HFFc6 (cell line): ENCODE data around the gene E4F1. TPM values are rescaled to one million over a fixed set of nuclear protein-coding genes. Genes with fewer than 3 reads are reported as not detected.
"Not testable (repeated sequence)": the region's sequence is repeated elsewhere in the genome, so short reads cannot be mapped to it uniquely, and the experiment has no call there.

Source experiments
- DNase-seq: peaks from one replicate; pipeline ENCODE4 v3.0.0-alpha.2; 2018
- H3K27ac Mint-ChIP-seq: 2 replicates; pipeline ENCODE4 v1.8.0; 2020; ENCODE audit warnings: mild to moderate bottlenecking, mixed read lengths
- H3K27me3 Mint-ChIP-seq: 2 replicates; pipeline ENCODE4 v1.8.0; 2021; ENCODE audit warnings: mild to moderate bottlenecking, moderate library complexity, mixed read lengths; ENCODE audit not compliant: insufficient read depth
- H3K36me3 Mint-ChIP-seq: 2 replicates; pipeline ENCODE4 v1.8.0; 2021; ENCODE audit warnings: low read depth, mixed read lengths
- H3K4me1 Mint-ChIP-seq: 2 replicates; pipeline ENCODE4 v1.8.0; 2020; ENCODE audit warnings: low read depth, mixed read lengths
- H3K4me3 Mint-ChIP-seq: 2 replicates; pipeline ENCODE4 v1.8.0; 2020; ENCODE audit warnings: mild to moderate bottlenecking, moderate library complexity, mixed read lengths
- H3K9me3 Mint-ChIP-seq: 2 replicates; pipeline ENCODE4 v1.8.0; 2020; ENCODE audit warnings: mild to moderate bottlenecking, mixed read lengths
- total RNA-seq, 6 experiments: library from RNA; stranded (reverse); fragmentation: NEBNext Ultra II Directional; extraction: Animal tissue kit (Norgen Biotek cat#: 25700); gene quantifications; 2 replicates in 1 of 6; 3 replicates in 5 of 6; pipeline ENCODE4 v1.2.3, GENCODE V29; 2021
- TF ChIP-seq, protein P1 (sequence below): fragments of 200-600 bp; sonication (generic); IDR thresholded peaks from 2 replicates; pipeline ENCODE4 v1.5.0; 2021; ENCODE audit warnings: antibody characterized with exemption, mild to moderate bottlenecking

The E4F1 gene
- total RNA-seq, 6 experiments from 2014 or later = 15.8 to 19.8 (median 16.7) TPM

DNA sequence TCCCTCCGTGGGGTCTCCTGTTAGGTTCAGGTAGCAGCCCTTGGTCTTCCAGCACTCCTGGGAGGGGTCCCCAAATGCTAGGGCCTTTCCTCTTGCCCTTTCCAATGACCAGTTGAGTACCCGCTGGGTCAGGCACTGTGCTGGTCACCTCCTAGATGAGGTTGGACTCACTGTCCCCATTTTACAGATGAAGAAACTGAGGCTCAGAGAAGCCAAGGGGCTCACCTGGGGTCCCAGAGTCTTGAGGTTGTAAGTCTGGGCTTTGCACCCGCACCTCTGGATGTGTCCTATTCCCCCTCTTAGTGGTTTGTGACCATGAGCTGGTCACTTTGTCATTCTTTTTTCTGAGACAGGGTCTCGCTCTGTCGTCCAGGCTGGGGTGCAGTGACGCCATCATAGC is 25.6 kb upstream of the E4F1 start:
- peaks cover 18% of the 10 kb centered on the region for H3K27me3 Mint-ChIP-seq
- no peak overlapping the region for H3K27ac Mint-ChIP-seq
- H3K4me1 Mint-ChIP-seq = no peaks in the 10 kb centered on the region; the same call in 1 of the 2 replicates
- no peak for DNase-seq
- TF ChIP-seq, protein P1, sequence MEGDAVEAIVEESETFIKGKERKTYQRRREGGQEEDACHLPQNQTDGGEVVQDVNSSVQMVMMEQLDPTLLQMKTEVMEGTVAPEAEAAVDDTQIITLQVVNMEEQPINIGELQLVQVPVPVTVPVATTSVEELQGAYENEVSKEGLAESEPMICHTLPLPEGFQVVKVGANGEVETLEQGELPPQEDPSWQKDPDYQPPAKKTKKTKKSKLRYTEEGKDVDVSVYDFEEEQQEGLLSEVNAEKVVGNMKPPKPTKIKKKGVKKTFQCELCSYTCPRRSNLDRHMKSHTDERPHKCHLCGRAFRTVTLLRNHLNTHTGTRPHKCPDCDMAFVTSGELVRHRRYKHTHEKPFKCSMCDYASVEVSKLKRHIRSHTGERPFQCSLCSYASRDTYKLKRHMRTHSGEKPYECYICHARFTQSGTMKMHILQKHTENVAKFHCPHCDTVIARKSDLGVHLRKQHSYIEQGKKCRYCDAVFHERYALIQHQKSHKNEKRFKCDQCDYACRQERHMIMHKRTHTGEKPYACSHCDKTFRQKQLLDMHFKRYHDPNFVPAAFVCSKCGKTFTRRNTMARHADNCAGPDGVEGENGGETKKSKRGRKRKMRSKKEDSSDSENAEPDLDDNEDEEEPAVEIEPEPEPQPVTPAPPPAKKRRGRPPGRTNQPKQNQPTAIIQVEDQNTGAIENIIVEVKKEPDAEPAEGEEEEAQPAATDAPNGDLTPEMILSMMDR = no peak
- no peaks in the 10 kb centered on the region for H3K36me3 Mint-ChIP-seq
- no peaks in the 10 kb centered on the region for H3K9me3 Mint-ChIP-seq
- H3K4me3 Mint-ChIP-seq = peak overlapping the region; percentile 26; the same call in 1 of the 2 replicates

DNA sequence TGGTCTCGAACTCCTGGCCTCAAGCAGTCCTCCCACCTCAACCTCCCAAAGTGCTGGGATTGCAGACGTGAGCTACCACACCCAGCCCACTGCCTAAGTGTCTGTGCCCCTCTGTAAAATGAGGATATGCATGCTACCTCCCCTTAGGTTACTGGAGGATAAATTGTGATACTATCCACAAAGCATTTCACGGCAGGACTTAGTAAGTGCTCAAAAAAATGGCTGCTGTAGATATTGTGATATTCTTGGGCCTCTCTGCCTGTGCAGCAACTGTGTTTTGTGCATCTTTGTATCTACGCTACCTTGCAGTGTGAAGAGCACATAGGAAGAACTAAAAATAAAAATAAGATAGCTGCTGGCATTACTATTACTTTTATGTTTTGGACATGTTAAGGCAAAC is 25.1 kb upstream of the E4F1 start:
- H3K27me3 Mint-ChIP-seq = peaks cover 18% of the 10 kb centered on the region
- no peak overlapping the region for H3K27ac Mint-ChIP-seq
- no peak overlapping the region for H3K4me3 Mint-ChIP-seq
- no peak for DNase-seq
- no peaks in the 10 kb centered on the region for H3K36me3 Mint-ChIP-seq
- TF ChIP-seq, protein P1 = no peak
- H3K9me3 Mint-ChIP-seq = no peaks in the 10 kb centered on the region
- no peaks in the 10 kb centered on the region; the same call in 1 of the 2 replicates for H3K4me1 Mint-ChIP-seq

DNA sequence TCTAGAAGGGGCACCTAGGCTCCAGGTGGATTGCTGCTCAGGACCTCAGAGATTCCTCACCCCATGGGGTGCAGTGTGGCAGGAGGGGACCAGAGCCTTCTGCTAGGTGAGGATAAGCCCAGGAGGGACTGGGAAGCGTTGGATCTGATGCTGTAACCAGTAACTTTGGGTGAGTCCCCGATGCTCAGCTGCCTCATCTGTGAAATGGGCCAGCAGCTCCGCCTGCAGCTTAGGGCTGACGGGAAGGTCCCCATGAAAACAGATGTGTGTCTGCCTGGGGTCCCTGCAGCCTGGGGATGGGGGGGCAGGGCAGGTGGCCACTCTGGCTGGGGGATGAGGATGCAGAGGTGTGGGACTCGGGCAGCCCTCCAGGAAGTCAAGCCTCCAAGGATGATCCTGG is 24.3 kb upstream of the E4F1 start:
- TF ChIP-seq, protein P1 = no peak
- Mint-ChIP-seq H3K9me3 (no peaks in the 10 kb centered on the region), H3K27ac (no peak overlapping the region), H3K27me3 (peaks cover 18% of the 10 kb centered on the region), H3K4me1 (no peaks in the 10 kb centered on the region; the same call in 1 of the 2 replicates), H3K4me3 (no peak overlapping the region), H3K36me3 (no peaks in the 10 kb centered on the region)
- no peak for DNase-seq

DNA sequence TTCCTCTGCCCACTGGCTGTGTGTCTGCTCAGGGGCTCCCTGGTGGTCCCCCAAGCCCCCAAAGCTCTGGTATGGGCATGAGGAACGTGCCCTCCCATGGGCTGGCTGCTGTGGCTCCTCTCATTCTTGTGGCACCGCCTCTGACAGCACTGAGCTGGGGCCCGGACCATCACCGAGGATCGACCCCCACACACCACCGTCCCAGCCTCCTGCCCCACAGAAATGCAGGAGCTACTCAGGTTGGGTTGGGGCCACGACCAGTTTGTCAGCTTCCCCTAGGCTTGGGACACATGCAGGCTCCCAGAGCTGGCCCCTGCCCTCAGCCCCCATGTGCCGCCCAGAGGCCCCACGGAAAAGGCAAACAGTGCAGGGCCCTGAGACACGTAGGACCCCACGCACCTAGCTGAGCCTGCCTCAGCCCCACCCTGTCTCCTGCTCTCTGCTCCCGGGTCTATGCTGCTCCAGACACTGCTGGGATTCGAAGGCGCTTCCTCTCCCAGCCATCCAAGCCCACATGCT is 23.7 kb upstream of the E4F1 start:
- H3K27ac Mint-ChIP-seq = no peak overlapping the region
- DNase-seq = no peak
- H3K4me3 Mint-ChIP-seq = no peak overlapping the region
- H3K4me1 Mint-ChIP-seq = peaks cover 5% of the 10 kb centered on the region
- TF ChIP-seq, protein P1 = no peak
- H3K36me3 Mint-ChIP-seq = no peaks in the 10 kb centered on the region
- peaks cover 18% of the 10 kb centered on the region for H3K27me3 Mint-ChIP-seq
- H3K9me3 Mint-ChIP-seq = no peaks in the 10 kb centered on the region

DNA sequence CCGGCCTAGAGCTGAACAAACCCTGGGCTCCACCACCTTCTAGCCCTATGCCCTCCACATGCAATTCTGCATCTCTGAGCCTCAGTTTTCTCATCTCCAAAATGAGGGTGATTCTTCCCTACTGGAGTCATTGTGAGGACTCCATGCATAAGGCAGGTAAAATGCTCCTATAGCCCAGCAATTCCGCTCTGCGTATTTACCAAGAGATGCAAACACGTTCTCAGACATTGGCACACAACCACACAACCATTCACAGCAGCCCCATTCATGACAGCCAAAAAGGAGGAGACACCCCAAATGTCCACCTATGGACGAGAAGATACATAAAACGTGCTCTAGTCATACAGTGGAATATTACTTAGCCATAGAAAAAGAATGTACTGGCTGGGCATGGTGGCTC is 23.1 kb upstream of the E4F1 start:
- TF ChIP-seq, protein P1 = no peak
- H3K27ac Mint-ChIP-seq = no peak overlapping the region
- H3K36me3 Mint-ChIP-seq = no peaks in the 10 kb centered on the region
- DNase-seq = no peak
- peaks cover 7% of the 10 kb centered on the region for H3K4me1 Mint-ChIP-seq
- H3K27me3 Mint-ChIP-seq = peaks cover 16% of the 10 kb centered on the region
- no peak overlapping the region for H3K4me3 Mint-ChIP-seq
- no peaks in the 10 kb centered on the region for H3K9me3 Mint-ChIP-seq

DNA sequence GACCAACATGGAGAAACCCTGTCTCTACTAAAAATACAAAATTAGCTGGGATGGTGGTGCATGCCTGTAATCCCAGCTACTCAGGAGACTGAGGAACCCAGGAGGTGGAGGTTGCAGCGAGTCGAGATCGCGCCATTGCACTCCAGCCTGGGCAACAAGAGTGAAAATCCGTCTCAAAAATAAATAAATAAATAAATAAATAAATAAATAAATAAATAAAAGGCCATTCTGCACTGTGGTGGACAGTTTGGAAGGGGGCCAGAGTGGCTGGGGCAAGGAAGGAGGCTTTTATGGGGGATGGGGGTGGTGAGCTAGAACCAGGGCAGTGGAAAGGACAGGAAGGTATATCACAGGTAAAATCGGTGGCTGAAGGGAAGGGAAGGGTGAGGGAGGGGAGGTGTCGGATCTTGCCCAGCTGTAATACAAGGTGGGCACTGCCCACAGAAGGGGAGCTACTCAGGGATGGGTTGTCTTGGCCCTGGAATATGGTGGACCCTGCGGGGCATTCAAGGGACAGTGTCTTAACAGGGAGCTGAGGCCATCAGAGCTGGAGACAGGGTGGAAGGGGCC is 20.2 kb upstream of the E4F1 start:
- H3K9me3 Mint-ChIP-seq, H3K27ac Mint-ChIP-seq, DNase-seq: not testable (repeated sequence)
- H3K27me3 Mint-ChIP-seq = peaks cover 12% of the 10 kb centered on the region
- peaks cover 13% of the 10 kb centered on the region for H3K4me1 Mint-ChIP-seq
- H3K4me3 Mint-ChIP-seq = peak overlapping the region; percentile 30; the same call in 1 of the 2 replicates
- peaks cover 11% of the 10 kb centered on the region; the same call in 1 of the 2 replicates for H3K36me3 Mint-ChIP-seq
